HG03354 (cell line): ENCODE results near the gene IQGAP3.

Source experiments
- ATAC-seq: cut with Tn5 transposase; IDR thresholded peaks from one replicate; pipeline ENCODE4 v1.9.1; 2021; ENCODE audit warnings: mild to moderate bottlenecking; ENCODE audit not compliant: unreplicated experiment, poor library complexity, severe bottlenecking

The IQGAP3 gene

DNA sequence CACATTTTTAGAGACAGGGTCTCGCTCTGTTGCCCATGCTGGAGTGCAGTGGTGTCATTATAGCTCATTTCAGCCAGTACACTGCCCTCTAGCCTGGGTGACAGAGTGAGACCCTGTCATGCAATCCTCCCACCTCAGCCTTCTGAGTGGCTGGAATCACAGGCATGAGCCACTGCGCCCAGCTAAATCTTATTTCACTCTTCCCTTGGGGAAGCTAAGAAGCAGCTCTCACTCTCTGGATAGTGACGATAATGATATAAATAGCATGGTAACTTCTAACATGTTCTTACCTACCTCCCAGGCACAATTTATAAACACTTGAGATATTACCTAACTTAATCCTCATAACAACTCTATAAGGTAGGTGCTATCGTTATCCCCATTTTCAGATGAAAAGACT, 24.9 kb downstream of the IQGAP3 start:
- ATAC-seq = no peak

DNA sequence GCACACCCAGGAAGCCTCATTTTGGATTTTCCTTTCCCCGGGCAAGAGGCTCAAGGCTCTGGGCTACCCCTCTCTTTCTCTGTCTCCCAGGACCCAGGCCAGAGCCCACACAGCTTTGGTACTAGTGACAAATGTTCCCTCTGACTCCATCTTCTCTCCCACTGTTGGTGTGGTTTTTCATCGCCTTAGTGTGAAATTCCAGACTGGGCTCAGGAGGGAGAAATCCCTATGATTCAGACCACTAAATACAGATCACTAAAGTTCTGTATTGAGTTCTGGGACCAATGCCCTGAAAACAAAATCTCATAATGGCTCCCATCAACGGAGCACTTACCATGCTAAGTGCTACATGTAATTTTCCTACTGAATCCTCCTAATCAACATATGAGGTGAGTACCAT, 26.1 kb downstream of the IQGAP3 start:
- ATAC-seq = no peak

DNA sequence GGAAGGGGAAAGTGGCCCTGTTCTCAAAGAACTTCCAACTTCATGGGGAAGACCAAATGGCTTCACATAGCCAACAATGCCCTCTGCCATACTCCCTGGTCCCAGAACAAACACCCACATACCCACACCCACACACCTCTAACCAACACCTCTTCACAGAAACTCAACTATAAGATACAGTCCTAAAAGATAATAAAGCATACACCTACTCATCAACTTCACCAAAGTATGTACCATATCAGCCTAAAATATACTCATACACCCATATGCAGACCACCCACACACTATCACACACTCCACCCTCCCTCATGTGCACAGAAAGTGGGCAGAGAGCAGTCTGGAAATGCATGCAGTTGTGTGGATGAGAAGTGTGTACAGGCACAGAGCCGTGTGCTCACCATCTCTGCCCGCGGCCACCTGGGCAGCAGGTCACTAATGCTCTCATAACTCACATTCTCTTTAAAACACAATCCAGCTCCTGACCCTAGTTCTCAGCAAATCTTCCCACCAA, 27.7 kb downstream of the IQGAP3 start:
- no peak for ATAC-seq

DNA sequence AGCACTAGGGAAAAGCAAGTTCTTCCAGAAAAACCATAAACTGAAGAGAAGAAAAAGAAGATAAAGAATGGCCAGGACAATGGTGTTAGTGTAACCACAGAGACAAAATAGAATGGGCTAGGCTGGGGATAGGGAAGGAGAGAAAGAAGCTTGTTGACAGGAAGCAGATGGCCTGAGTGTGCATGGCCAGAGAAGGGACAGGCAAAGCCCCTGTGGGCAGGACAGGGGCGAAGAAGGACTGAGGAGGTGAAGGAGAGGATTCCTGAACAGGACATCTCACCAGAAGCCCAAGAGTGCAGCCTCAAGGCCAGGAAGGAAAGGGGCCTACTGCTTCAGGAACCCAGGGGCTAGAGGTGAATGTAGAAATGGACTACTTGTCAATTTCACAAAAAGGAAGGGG, 29.3 kb downstream of the IQGAP3 start:
- ATAC-seq = no peak

DNA sequence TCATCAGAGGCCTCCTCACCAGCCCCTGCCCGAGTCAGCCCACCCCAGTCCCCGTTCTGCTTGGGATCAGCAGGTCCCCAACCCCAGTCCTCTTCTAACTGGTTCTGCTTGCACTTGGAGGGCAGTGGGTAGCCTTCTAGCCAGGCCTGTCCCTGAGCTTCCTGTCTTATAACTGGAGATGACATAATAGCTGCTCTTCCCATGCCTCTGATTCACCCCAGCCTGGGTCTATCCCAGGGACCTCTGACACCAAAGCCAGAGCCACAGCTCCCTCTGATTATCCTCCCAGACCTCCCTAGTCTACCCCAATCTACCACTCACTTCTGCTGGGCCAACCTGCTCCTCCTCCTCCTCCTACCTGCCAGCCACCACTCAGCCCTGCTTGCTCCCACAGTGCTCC, 31.4 kb downstream of the IQGAP3 start:
- ATAC-seq = no peak

DNA sequence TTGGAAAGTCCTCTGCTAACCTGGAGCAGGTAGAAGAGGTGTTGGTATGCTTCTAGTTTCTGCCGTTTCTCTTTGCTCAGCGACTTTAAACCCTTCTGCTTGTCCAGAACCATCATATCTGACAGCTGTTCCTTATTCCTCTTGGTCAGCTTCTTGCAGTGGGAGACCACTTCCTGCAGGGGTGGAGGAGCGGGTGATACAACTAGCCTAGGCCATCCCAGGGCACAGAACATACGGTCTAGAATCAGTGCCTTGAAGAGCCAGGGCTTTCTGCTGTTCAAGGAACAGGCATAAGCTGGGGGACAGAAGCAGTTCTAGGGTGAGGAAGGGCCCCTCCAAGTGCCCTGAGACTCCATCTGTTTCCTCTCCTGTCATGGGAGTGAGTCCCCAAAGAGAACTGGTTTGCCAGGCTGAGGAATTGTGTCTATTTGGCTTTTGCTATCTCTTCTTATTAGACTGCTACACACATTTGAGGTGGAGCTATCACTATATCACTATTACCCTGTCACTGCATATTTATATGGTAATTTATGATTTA, 32.5 kb downstream of the IQGAP3 start:
- ATAC-seq = no peak

DNA sequence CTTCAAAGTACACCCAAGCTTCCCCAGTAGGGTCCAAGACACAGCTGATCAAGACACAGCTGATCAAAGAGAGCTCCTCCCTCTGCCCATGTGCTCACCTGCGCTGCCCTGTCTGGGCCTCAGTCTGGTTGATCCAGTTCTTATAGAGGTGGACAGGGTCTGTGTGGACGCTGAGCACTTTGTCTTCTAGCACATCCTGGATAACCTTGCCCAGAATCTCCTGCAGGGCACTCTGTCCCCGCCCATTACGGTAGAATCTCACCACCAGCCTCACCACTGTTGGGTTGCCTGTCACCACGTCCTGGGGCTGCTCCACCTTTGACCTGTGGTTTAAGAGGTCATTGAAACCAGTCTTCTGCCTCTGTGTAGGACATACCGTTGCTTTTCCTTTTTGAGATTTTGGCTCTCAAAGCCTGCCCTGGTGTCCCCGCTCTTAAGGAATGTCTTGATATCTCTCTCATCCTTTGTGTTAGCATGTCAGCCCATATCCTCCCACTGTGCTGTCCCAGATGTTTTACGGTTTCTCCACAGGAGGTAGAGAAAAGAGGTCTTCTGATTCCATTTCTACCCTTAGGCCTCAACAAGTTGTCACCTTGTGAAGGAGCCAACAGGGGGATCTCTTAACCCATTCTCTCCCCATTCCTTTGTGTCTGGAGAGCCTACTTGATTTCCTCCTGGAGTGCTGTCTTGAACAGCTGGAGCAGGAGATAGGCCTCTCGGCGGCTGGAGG, 33.5 kb downstream of the IQGAP3 start:
- ATAC-seq = no peak

DNA sequence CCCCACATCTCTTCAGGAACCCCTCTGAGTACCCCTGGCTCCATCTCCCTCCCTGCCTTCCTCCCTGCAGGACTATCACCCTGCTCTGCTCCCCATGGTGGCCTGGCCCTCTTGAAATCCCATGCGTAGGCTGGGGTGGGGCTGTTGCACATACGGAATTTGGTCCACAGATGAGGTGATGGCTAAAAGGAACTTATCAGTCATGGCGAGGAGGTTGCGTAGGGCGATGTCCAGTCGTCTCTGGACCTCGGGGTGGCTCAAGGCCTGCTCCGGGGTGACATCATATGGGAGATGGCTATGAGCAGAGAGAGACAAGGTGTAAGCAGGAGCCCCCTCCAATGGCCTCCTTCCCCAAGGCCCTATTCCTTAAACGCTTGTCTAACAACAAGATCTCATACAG, 35.3 kb downstream of the IQGAP3 start:
- ATAC-seq = no peak

DNA sequence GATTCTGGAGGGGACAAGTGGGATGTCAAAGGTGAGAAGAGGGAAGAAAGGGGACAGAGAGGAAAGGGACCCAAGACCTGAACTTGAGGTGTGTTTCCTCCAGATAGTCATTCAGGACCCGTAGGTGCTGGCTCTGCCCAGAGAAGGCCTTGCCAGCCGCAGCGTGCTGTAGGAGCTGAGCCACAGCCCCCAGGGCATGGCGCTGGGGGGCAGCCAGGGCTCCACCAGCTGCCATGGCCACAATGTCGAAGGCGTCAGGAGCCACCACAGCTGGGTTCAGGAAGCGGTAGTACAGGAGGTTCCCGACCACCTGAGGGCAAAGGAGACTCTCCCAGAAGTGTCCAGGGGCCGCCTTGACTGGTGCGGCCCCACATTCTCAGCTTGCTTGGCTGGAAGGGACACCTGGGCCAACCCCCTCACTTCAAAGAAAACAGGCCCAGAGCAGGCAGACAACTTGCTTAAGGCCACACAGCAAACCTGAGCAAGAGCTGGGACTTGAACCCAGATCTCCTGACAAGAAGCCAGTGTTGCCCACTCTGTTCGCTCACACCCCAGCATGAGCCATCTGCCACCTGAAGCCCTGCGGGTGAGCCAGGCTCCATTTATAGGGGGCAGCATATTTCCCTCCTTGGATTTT, 37.8 kb downstream of the IQGAP3 start:
- no peak for ATAC-seq

DNA sequence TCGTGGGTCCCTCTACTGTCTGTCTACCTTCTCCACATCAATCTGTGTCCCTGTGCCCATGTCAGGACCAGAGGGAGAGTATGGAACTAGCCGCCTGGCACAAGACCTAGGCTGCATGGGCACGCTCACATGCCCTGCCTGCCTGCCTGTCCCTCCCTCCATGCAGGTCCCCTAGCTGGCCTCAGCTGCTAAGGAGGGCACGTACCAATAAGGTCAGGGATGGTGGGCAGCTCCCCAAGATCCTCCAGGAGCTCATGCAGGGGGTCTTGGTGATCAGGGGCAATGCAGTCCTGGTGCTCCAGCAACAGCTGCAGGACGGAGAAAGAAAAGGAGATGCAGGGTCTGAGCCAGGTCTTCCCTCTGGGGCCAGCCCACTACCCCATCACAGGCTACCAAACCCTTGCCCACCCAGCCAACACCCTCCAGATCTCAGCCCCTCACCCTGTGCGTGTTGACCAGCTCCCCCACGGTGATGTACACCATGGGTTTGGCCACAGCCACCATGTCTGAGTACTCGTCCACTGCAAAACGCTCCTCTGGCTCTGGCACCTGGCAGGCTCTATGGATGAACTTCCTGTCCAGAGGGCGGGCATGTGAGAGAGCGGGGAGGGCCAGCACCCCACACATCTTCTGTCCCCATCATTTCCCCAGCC, 38.7 kb downstream of the IQGAP3 start:
- ATAC-seq = no peak

DNA sequence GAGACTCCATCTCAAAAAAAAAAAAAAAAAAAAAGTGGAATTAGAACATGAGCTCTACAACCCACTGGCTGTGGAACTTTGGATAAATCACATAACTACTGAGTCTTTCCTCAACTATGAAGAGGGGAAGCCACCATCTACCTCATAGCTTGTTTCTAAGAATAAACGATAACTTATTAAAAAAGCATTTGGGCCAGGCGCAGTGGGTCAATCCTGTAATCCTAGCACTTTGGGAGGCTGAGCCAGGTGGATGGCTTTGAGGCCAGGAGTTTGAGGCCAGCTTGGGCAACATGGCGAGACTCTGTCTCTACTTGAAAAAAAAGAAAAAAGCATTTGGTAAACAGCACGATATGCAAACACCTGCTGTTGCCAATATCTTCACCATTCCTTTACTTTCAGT, 40.0 kb downstream of the IQGAP3 start:
- ATAC-seq = no peak

DNA sequence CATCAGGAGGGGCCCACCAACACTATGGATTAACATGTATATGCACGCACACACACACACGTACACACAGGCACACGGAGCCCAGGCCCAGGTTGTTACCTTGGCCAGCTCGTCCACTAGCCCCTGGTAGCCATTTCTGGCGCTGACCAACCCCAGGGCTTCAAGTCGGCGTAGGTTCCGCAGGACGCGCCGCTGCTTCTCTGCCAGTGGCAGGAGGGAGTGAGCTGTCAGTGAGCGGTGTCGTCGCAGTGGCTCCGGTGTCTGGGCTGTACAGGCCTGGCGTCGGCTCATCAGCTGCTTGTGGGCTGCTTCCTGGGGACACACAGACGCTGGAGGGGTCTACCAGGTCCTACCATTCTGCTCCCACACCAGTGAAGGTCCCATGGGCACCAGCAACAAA, 42.4 kb downstream of the IQGAP3 start:
- ATAC-seq = no peak

DNA sequence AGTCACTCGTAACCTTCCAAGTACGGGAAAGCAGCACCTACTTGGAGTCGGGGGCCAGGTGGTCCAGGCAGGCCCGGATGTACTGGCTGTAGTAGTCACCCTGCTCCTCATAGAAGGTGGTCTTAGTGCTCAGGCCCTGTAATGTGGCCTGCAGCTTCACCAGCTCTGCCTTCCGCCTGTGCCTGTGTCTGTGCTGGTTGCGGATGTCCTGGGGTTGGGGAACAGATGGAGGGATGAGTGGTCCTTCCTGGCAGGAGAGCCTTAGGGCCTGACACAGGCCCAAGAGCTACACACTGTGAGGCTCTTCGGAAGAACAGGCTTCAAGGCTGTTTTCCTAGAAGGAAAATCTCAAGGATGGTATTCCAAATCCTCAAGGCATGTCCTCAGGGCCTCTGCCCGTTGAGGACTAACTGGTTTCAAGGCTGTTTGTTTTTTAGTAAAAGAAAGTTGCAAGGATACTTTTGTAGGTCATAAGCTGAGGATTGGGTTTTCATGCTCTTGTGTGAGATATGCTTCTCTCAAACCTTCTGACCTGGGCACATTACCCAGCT, 43.4 kb downstream of the IQGAP3 start:
- ATAC-seq = no peak

DNA sequence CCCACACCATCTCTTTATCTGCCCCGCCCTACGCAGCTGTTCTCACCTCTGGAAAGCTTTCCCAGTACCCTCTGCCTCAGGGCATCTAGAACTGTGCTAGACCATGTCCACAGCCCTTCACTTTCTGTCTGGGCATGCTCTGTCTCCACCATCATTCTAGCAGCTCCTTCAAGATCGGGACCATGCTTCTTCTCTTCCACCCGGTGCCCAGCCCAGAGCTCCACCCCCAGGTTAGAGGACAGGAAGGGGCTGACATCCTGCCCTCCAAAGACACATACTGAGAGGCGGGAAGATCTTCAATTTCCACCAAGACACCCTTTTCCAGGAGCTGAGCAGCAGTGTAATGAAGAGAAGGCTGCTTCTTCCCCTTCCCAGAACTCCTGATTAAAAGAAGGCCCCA, 44.1 kb downstream of the IQGAP3 start:
- ATAC-seq = no peak

DNA sequence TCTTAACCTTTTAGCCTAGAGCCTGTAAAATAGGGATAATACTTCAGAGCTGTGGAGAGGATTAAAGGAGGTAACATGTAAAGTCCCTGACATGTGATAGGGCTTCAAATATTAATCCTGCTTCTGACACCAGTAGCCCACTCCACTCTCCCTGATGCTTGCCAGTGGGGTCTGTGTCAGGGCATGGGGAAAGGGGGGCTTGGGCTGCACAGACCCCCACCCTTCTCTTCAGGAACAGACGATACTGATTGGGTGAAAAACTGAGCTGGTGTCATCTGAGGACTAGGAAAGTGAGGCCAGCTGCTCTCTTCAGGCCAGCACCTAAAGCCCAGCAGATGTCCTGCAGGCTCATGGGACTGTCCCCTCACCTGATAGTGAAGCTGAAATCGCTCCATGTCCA, 44.8 kb downstream of the IQGAP3 start:
- ATAC-seq = no peak

DNA sequence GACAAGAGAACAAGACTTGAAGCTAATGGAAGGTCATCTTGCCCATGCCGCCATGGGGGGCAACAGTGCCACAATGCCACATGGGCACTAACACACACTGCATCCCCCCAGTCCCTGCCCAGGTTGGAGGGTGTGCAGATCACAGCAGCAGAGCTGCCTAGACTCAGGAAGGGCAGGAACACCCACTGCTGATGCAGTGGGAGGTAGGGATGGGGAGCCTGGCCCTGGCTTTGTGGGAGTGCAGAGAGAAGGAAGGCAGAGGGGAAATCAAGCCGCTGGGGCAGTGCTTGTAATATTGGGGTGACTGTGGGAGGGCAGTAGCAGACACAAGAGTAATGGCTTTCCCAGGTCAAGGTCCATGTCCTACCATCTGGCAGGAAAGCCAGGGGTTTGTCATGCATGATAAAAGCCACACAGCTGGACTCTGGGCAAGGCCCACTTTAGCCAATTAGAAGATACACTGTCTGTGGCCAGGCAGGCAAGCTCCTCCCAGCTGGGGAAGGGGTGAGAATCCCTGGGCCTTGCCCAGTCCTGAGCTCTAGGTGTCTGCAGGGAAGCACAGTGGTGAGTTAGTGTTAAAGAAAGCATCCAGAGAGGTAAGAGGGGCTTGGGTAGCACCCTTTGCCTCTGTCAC, 46.4 kb downstream of the IQGAP3 start:
- ATAC-seq = no peak

DNA sequence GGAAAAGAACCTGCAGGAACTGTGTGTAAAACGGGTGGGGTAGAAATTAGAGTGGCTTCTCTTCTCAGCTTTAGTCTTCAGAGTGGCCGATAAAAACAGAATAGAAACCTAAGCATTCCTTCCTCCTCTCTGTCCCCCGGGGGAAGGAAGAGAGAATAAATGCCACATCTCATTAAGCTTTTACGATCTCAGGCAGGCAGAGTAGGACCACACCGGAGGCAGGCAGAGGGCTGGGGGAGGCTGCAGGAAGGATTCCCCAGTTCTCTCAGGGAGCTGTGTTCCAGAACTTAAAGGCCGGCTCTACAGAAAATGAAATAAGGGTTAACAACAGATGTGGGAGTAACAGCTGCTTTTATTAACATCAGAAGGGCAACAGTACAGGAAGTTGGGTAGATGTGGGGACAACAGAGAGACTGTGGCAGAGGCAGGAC, 47.3 kb downstream of the IQGAP3 start:
- ATAC-seq = no peak

DNA sequence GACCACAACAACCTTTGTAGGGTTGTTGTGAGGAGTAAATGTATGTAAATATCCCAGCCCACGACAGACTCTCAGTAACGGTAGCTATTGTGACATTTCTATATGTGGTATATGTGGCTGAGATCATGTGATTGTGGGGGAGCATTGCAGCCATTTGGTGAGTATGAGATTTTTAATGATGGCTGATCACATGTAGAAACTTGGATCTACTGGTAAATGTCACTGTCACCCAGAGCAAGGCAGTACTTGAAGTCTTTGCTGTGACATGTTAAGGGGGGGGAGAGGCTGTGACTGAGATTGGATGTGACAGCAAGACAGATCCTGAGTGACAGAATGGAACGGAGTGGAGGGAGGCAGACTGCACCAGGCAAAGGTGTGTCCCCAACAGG, 47.9 kb downstream of the IQGAP3 start:
- ATAC-seq = peak; percentile 58

DNA sequence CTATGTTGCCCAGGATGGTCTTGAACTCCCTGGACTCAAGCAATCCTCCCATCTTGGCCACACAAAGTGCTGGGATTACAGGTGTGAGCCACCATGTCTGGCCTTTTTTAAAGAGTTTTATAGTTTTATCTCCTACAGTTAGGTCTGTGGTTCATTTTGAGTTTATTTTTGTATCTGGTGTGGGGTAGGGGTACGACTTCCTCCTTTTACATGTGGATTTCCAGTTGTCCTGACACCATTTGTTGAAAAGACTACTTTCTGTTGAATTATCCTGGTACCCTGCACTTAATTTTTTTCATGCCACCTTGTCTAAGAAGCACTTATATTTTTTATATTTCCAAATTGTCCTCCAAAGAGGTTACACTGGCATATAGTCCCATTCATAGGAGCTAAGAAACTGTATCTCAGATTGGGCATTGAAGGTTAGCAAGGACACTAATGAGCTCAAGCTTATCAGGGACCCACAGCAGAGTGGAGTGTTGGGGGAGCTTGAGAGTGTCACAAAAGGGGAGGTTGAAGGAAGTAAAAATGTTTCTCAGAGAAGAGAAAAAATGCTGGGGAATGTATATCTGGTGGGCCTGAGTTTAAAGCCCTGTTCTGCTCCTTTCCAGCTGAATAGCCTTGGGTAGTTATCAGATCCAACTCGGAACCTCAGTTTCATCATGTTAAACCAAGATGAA, 48.4 kb downstream of the IQGAP3 start:
- ATAC-seq = no peak
